Posterior vena cava (tissue), 2 donors: ENCODE measurements around the gene STEAP2. TPM values are rescaled to one million over a fixed set of nuclear protein-coding genes. Genes with fewer than 3 reads are reported as not detected.

Experiments
- DNase-seq: peaks from one replicate; pipeline ENCODE4 v3.0.0-alpha.2; 2020; ENCODE audit warnings: low spot score
- intact Hi-C, 2 donors: fragments of 100-400 bp; cut with DNase I; formaldehyde crosslinking; loops; one replicate each; pipeline versions ENCODE4 v1.14.1 to v1.14.2; 2022 to 2023
- total RNA-seq, 2 donors: library from RNA; stranded (reverse); fragmentation: NEBNext Ultra II Directional; extraction: Animal tissue kit (Norgen Biotek cat#: 25700); gene quantifications; one replicate each; pipeline ENCODE4 v1.2.1, GENCODE V29; 2021
- donor health status: DM: yes; HTN: yes; CAD: no.
- donor health status: DM: yes; HTN: yes; CAD: no.

Gene STEAP2
- total RNA-seq, 2 donors from 2014 or later, result 45.9 to 47.7 TPM

GRCh38 chr7:90191648-90192047 is 19.9 kb upstream of the STEAP2 start:
- intact Hi-C loops, result no loop called here
- DNase-seq, result no peak

- no peak for DNase-seq
- intact Hi-C loops, result no loop called here
Measured at GRCh38 chr7:90192876-90193750, 18.4 kb upstream of the STEAP2 start.

- DNase-seq, result no peak
- intact Hi-C loops, result no loop called here
Measured at GRCh38 chr7:90194911-90195809, 16.4 kb upstream of the STEAP2 start.

- intact Hi-C loops, result no loop called here
- no peak for DNase-seq
Measured at GRCh38 chr7:90201500-90202195, 9.9 kb upstream of the STEAP2 start.

GRCh38 chr7:90207956-90208355 is 3.6 kb upstream of the STEAP2 start:
- intact Hi-C loops, result no loop called here
- no peak for DNase-seq

GRCh38 chr7:90209776-90210175 is 1.8 kb upstream of the STEAP2 start:
- intact Hi-C loops, result no loop called here

GRCh38 chr7:90210475-90210874 is 1.1 kb upstream of the STEAP2 start:
- intact Hi-C loops, result no loop called here
- no peak for DNase-seq

More at GRCh38 chr7:90209776-90210175, 1.8 kb upstream of the STEAP2 start:
- no peak for DNase-seq

- intact Hi-C loops, result no loop called here
- DNase-seq, result no peak
Measured at GRCh38 chr7:90210981-90211380, 559 bp upstream of the STEAP2 start.

- no peak for DNase-seq
- intact Hi-C loops, result no loop called here
Measured at GRCh38 chr7:90212149-90212495, 582 bp downstream of the STEAP2 start.

- intact Hi-C loops, result no loop called here
- no peak for DNase-seq
Measured at GRCh38 chr7:90213521-90213920, 2.0 kb downstream of the STEAP2 start.

- no peak for DNase-seq
- intact Hi-C loops, result no loop called here
Measured at GRCh38 chr7:90216080-90216674, 4.6 kb downstream of the STEAP2 start.

- intact Hi-C loops, result no loop called here
- DNase-seq, result no peak
Measured at GRCh38 chr7:90216771-90217170, 5.2 kb downstream of the STEAP2 start.

GRCh38 chr7:90222390-90222789 is 10.8 kb downstream of the STEAP2 start:
- no peak for DNase-seq
- intact Hi-C loops, result no loop called here

- intact Hi-C loops, result no loop called here
- DNase-seq, result peak; percentile 85
Measured at GRCh38 chr7:90222811-90223725, 11.5 kb downstream of the STEAP2 start.

GRCh38 chr7:90224195-90224594 is 12.7 kb downstream of the STEAP2 start:
- intact Hi-C loops, result no loop called here
- no peak for DNase-seq

- DNase-seq, result no peak
- intact Hi-C loops, result no loop called here
Measured at GRCh38 chr7:90225181-90225580, 13.6 kb downstream of the STEAP2 start.

GRCh38 chr7:90225601-90226000 is 14.1 kb downstream of the STEAP2 start:
- no peak for DNase-seq
- intact Hi-C loops, result no loop called here

- intact Hi-C loops, result no loop called here
- DNase-seq, result no peak
Measured at GRCh38 chr7:90227259-90227658, 15.7 kb downstream of the STEAP2 start.
